ENCODE data around the gene TMEM120B.
A peak's percentile ranks its signal among the peaks of the same experiment; 100 is the strongest.
"Not testable (repeated sequence)": the region's sequence is repeated elsewhere in the genome, so short reads cannot be mapped to it uniquely, and the experiment has no call there.

Gene TMEM120B

GRCh38 chr12:121745545-121745944 lies 33.0 kb downstream of the TMEM120B start:
- not testable (repeated sequence) for DNase-seq (ENCODE audit: low read depth in 2 of 2)

- no peak for DNase-seq (ENCODE audit: low read depth in 2 of 2)
These were observed 35.6 kb downstream of the TMEM120B start for GRCh38 chr12:121748218-121748570.

GRCh38 chr12:121748571-121749265 lies 36.2 kb downstream of the TMEM120B start:
- DNase-seq (ENCODE audit: low read depth in 2 of 2), result peak; percentile 53 to 61

GRCh38 chr12:121749267-121749666 lies 36.7 kb downstream of the TMEM120B start:
- DNase-seq (ENCODE audit: low read depth in 2 of 2), result no peak

- DNase-seq (ENCODE audit: low read depth in 2 of 2), result no peak
These were observed 38.0 kb downstream of the TMEM120B start for GRCh38 chr12:121750507-121750955.

GRCh38 chr12:121751034-121751433 lies 38.5 kb downstream of the TMEM120B start:
- DNase-seq (ENCODE audit: low read depth in 2 of 2), result no peak

- DNase-seq (ENCODE audit: low read depth in 2 of 2), result no peak
These were observed 39.3 kb downstream of the TMEM120B start for GRCh38 chr12:121751749-121752351.

GRCh38 chr12:121753844-121754264 lies 41.3 kb downstream of the TMEM120B start:
- DNase-seq (ENCODE audit: low read depth in 2 of 2), result no peak

- no peak for DNase-seq (ENCODE audit: low read depth in 2 of 2)
These were observed 42.3 kb downstream of the TMEM120B start for GRCh38 chr12:121754836-121755235.

GRCh38 chr12:121755591-121755990 lies 43.0 kb downstream of the TMEM120B start:
- no peak for DNase-seq (ENCODE audit: low read depth in 2 of 2)

- not testable (repeated sequence) for DNase-seq (ENCODE audit: low read depth in 2 of 2)
These were observed 46.0 kb downstream of the TMEM120B start for GRCh38 chr12:121758536-121758935.

GRCh38 chr12:121762269-121762668 lies 49.7 kb downstream of the TMEM120B start:
- no peak for DNase-seq (ENCODE audit: low read depth in 2 of 2)

- no peak for DNase-seq (ENCODE audit: low read depth in 2 of 2)
These were observed 52.3 kb downstream of the TMEM120B start for GRCh38 chr12:121764808-121765207.

- peak; percentile 83 for DNase-seq (ENCODE audit: low read depth in 2 of 2)
These were observed 53.0 kb downstream of the TMEM120B start for GRCh38 chr12:121765573-121765972.

- no peak for DNase-seq (ENCODE audit: low read depth in 2 of 2)
These were observed 53.9 kb downstream of the TMEM120B start for GRCh38 chr12:121766290-121767039.

- no peak for DNase-seq (ENCODE audit: low read depth in 2 of 2)
These were observed 55.0 kb downstream of the TMEM120B start for GRCh38 chr12:121767525-121768016.

- DNase-seq (ENCODE audit: low read depth in 2 of 2), result no peak
These were observed 56.8 kb downstream of the TMEM120B start for GRCh38 chr12:121769297-121769830.

GRCh38 chr12:121769831-121770301 lies 57.3 kb downstream of the TMEM120B start:
- no peak for DNase-seq (ENCODE audit: low read depth in 2 of 2)

GRCh38 chr12:121770388-121770787 lies 57.8 kb downstream of the TMEM120B start:
- DNase-seq (ENCODE audit: low read depth in 2 of 2), result no peak

GRCh38 chr12:121770813-121771625 lies 58.5 kb downstream of the TMEM120B start:
- DNase-seq (ENCODE audit: low read depth in 2 of 2), result no peak
